Left lung (tissue), 10 donors: ENCODE data around the gene LEUTX. TPM values are rescaled to one million over a fixed set of nuclear protein-coding genes. Genes with fewer than 3 reads are reported as not detected.
A peak's percentile ranks its signal among the peaks of the same experiment; 100 is the strongest.

Source experiments
- ATAC-seq: fragments of 200-7000 bp; cut with Tn5 transposase; one replicate; pipeline ENCODE4 v1.9.1; 2020; ENCODE audit warnings: moderate library complexity
- DNase-seq, 4 donors: peaks; one replicate each; pipeline ENCODE4 v3.0.0-alpha.2; 2013 to 2020
- H3K27ac ChIP-seq, 2 donors: fragments of 200-600 bp; sonication (generic) in 1 of 2; one replicate each; pipeline versions ENCODE4 v1.5.0 to v1.8.0; 2020 to 2021
- H3K27me3 ChIP-seq, 2 donors: fragments of 200-600 bp; sonication (generic) in 1 of 2; one replicate each; pipeline versions ENCODE4 v1.5.0 to v1.8.0; 2020 to 2021
- H3K36me3 ChIP-seq, 2 donors: fragments of 200-600 bp; sonication (generic) in 1 of 2; one replicate each; pipeline versions ENCODE4 v1.5.0 to v1.8.0; 2020 to 2021
- H3K4me1 ChIP-seq, 2 donors: fragments of 200-600 bp; one replicate each; pipeline ENCODE4 v1.8.0; 2021
- H3K4me3 ChIP-seq, 2 donors: fragments of 200-600 bp; sonication (generic) in 1 of 2; one replicate each; pipeline versions ENCODE4 v1.5.0 to v1.8.0; 2020 to 2021; ENCODE audit warnings: mild to moderate bottlenecking in 1 of 2
- H3K9me3 ChIP-seq, 2 donors: fragments of 200-600 bp; sonication (generic) in 1 of 2; one replicate each; pipeline versions ENCODE4 v1.5.0 to v1.8.0; 2020 to 2021
- CTCF ChIP-seq, 2 donors: fragments of 200-600 bp; sonication (generic) in 1 of 2; IDR thresholded peaks; one replicate each; pipeline versions ENCODE4 v1.5.0 to v1.8.0; 2021; ENCODE audit warnings: antibody characterized with exemption in 2 of 2
- intact Hi-C, 2 donors: fragments of 100-400 bp; cut with DNase I; formaldehyde crosslinking; loops; one replicate each; pipeline versions ENCODE4 v1.11.2 to v1.14.2; 2022
- polyA plus RNA-seq, 6 donors: library from polyadenylated mRNA; unstranded; fragments of 120-200 nt; gene quantifications; one replicate each; pipeline ENCODE4 v1.2.1, GENCODE V29; 2013; ENCODE audit not compliant: insufficient read length in 6 of 6
- total RNA-seq, 2 donors: library from RNA; stranded (reverse); fragmentation: NEBNext Ultra II Directional; extraction: Animal tissue kit (Norgen Biotek cat#: 25700); gene quantifications; one replicate each; pipeline ENCODE4 v1.2.1, GENCODE V29; 2021
- donor health status: DM: no; HTN: yes; CAD: no.
- donor health status: DM: no; HTN: no; CAD: no.

The LEUTX gene
- total and polyA plus RNA-seq, 8 donors, result not detected

- intact Hi-C loops, result no loop called here
Observed at GRCh38 chr19:39768334-39768733, 10.3 kb upstream of the LEUTX start.

GRCh38 chr19:39768786-39769185 lies 9.9 kb upstream of the LEUTX start:
- intact Hi-C loops, result no loop called here
- no peak for DNase-seq
- peaks cover 0 to 8% of the 10 kb centered on the region in 2 donors for H3K9me3 ChIP-seq

More at GRCh38 chr19:39768334-39768733, 10.3 kb upstream of the LEUTX start:
- H3K4me3 ChIP-seq, result no peak overlapping the region
- DNase-seq, result peak in 1 of 4 donors; percentile 21
- H3K27me3 ChIP-seq, result peaks cover 0 to 17% of the 10 kb centered on the region in 2 donors
- H3K27ac ChIP-seq, result no peak overlapping the region
- H3K9me3 ChIP-seq, result peaks cover 0 to 8% of the 10 kb centered on the region in 2 donors
- no peaks in the 10 kb centered on the region for H3K36me3 ChIP-seq
- TF ChIP-seq CTCF (IDR thresholded peaks at IDR 0.05), result no peak
- no peaks in the 10 kb centered on the region for H3K4me1 ChIP-seq
- ATAC-seq, result peak; percentile 78

GRCh38 chr19:39780894-39781293 lies 2.2 kb downstream of the LEUTX start:
- no peaks in the 10 kb centered on the region for H3K4me1 ChIP-seq
- peaks cover 0 to 40% of the 10 kb centered on the region in 2 donors for H3K27me3 ChIP-seq
- no peak for ATAC-seq
- no peak for DNase-seq
- no peak overlapping the region for H3K27ac ChIP-seq
- no peaks in the 10 kb centered on the region for H3K36me3 ChIP-seq
- H3K9me3 ChIP-seq, result no peaks in the 10 kb centered on the region
- no peak for TF ChIP-seq CTCF (IDR thresholded peaks at IDR 0.05)
- intact Hi-C loops, result no loop called here
- no peak overlapping the region for H3K4me3 ChIP-seq

More at GRCh38 chr19:39768786-39769185, 9.9 kb upstream of the LEUTX start:
- H3K4me1 ChIP-seq, result no peaks in the 10 kb centered on the region
- no peak overlapping the region for H3K4me3 ChIP-seq
- peaks cover 0 to 17% of the 10 kb centered on the region in 2 donors for H3K27me3 ChIP-seq
- no peak for ATAC-seq
- H3K36me3 ChIP-seq, result no peaks in the 10 kb centered on the region
- no peak for TF ChIP-seq CTCF (IDR thresholded peaks at IDR 0.05)
- H3K27ac ChIP-seq, result no peak overlapping the region

- Histone ChIP-seq H3K9me3 (peaks cover 0 to 7% of the 10 kb centered on the region in 2 donors), H3K4me1 (no peaks in the 10 kb centered on the region), H3K36me3 (no peaks in the 10 kb centered on the region), H3K27ac (no peak overlapping the region), H3K27me3 (peaks cover 0 to 35% of the 10 kb centered on the region in 2 donors), H3K4me3 (no peak overlapping the region)
- no peak for DNase-seq
- no peak for TF ChIP-seq CTCF (IDR thresholded peaks at IDR 0.05)
- intact Hi-C loops, result no loop called here
- ATAC-seq, result no peak
Observed at GRCh38 chr19:39788244-39788643, 9.6 kb downstream of the LEUTX start.

GRCh38 chr19:39792999-39793546 lies 14.4 kb downstream of the LEUTX start:
- DNase-seq, result peak; percentile 64 to 90 (median 74)
- H3K4me1 ChIP-seq, result no peaks in the 10 kb centered on the region
- H3K36me3 ChIP-seq, result no peaks in the 10 kb centered on the region
- peak; percentile 100 for ATAC-seq
- peak; percentile 88 to 94 for TF ChIP-seq CTCF (IDR thresholded peaks at IDR 0.05)
- H3K27ac ChIP-seq, result no peak overlapping the region
- H3K27me3 ChIP-seq, result peaks cover 0 to 10% of the 10 kb centered on the region in 2 donors
- H3K4me3 ChIP-seq, result peak overlapping the region; percentile 38
- intact Hi-C loops, result no loop called here
- H3K9me3 ChIP-seq, result peaks cover 0 to 7% of the 10 kb centered on the region in 2 donors
